Activated effector memory CD4-positive, alpha-beta T cell treated with Interleukin-2 at 50 U/mL for 16 hours (primary cell): ENCODE data around the gene PIK3IP1.

Experiments
- DNase-seq: peaks from one replicate; pipeline ENCODE4 v3.0.0-alpha.2; 2020

PIK3IP1 gene

DNA sequence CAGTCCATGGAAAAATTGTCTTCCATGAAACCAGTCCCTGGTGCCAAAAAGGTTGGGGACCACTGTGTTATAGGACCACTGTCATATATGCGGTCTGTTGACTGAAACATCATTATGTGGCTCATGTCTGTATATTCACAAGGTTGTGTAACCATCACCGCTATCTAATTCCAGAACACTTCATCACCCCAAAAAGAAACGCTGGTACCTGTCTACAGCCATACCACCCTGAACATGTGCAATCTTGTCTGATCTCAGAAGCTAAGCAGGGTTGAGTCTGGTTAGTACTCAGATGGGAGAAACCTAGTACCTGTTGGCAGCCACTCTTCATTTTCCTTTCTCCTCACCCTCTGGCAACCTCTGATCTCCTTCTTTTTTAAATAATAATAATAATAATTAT lies 12.9 kb upstream of the PIK3IP1 start:
- DNase-seq = no peak

DNA sequence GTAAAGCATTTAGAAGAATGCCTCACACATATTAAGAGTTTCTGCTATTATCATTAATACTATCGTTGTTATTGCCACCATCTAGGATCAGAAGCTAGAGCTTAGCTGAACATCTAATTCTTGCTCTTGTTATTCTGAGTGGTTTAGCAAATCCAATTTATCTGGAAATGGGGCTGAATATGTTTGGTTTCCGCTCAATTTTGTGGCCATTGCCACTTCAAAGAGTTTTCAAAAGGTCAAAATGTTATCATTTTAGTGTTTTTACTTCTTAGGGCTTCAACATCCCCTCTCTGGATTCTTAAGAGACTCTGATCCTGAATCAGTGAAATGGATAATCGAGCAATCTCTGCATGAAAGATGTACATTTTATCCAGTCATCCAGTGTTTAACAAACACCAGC lies 10.2 kb upstream of the PIK3IP1 start:
- no peak for DNase-seq

DNA sequence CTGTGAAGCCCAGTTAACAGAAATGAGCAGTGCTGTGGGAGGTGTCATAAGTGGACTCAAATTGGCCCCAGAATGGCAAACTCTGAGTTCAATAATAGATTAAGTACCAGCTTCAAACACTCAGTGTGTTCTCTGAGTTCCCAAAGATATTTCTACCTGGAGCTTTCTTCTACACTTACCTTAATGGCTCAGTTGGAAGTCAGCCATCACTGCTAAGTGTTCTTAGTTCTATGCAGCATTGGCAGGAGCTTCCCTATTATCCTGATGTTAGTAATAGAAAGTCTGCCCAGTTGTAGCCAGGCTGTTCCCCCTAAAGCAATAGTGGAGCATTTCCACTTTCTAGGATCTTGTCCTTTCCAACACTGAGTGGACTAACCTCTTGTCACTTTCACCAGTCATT lies 9.7 kb upstream of the PIK3IP1 start:
- DNase-seq = no peak

DNA sequence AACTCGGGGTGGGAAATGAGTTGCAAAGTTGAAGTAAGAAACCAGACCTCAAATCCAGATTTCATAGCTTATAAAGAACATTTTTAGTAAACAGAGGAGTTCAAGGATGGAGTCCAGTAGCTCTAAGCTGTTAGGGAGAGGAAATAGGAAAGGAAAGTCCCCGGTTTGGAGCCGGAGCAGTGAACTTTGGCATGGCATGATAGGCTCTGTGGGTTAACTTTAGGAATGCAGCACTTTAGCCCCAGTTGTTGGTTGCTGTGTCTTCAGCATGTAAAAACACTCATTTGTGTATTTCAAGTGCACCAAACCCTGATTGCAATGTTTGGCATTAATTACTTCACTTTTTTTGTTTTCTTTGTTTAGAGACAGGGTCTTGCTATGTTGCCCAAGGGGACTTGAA lies 8.6 kb upstream of the PIK3IP1 start:
- DNase-seq = no peak

DNA sequence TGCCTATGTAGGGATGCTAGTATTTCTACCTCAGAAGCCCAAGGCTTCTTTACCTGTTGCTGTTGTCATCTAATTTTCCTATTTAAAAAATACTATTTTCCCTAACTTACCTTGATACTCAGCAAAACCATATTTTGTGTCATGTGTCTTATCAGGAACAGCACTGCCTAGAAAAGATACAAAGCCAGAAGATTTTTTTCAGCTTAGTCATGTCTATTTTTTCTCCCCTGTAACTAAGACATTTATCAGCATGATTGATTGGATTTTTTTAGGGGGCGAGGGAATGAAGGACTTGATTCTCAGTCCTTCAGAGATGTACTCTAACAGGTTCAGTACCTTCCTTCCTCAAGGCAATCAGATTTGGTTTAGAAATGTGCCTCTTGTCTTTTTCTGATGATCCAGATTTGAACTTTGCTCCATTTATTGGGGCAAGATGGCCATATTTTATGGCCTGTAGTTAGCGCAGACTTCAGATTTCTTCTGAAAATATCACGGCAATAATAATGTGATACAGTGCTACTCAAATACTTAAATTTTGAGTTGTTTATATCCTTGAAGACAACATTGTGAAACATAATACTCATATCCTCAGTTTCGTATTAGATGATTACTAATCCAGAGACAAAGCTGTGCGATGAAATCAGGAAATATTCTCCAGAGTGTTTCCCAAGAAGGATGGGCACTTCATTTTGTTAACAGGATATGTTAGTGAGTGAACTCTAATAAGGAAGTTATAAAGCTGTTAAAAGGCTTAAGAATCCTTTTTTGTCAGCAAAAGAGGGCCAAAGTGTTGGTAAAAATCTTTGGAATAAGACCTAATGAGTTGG lies 3.8 kb upstream of the PIK3IP1 start:
- DNase-seq = no peak

DNA sequence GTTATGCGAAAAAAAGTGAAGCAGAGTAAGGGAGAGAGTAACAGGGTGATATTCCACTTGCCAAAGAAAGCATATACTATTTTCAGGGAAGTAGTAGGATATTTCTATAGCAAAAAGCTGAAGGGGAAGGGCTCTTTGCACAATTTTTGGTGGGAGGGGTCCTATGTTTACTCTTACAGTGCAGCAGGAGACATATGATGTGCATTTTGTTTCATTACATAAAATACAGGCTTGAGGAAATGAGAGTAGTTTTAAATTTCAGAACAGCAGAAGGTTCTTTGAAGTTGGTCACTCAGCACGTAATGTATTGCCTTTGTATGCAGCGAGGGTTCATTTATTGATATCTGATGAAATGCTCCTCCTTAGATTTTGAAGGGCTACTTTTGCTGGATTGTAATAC lies 3.1 kb upstream of the PIK3IP1 start:
- no peak for DNase-seq

DNA sequence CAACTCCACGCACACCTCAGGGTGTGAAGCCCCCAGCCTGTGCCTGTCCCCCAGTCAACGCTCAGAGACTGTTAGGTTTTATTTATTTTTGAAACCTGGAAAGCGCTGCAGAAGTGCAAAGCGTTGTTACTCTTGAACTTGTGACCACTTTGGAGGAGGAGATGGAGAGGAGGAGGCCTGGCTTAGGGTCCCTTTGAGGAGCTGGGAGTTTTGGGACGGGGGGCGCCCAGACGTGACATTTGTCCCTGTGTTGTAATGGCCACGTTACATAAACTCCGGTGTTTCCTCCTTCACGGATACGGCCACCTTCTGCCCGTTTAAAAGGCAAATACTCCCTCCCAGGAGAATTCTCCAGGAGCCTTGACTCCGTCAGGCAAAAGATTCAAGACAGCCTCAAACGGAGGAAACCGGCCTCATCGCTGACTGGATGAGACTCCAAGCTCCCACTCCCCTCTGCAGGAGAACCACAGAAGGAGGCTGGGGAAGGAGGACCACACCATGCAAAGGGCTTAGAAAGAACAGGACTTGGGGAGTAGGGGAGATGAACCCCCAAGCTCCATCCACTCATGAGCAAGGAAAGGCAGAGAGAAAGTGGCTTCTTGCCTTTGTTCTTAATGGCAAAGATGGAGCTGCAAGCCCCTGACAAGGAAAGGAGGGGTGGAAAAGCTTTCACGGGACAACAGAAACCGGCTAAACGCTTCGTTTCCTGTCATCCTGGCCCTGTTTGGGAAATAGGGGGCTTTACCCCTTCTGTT lies 630 bp downstream of the PIK3IP1 start:
- DNase-seq = no peak

DNA sequence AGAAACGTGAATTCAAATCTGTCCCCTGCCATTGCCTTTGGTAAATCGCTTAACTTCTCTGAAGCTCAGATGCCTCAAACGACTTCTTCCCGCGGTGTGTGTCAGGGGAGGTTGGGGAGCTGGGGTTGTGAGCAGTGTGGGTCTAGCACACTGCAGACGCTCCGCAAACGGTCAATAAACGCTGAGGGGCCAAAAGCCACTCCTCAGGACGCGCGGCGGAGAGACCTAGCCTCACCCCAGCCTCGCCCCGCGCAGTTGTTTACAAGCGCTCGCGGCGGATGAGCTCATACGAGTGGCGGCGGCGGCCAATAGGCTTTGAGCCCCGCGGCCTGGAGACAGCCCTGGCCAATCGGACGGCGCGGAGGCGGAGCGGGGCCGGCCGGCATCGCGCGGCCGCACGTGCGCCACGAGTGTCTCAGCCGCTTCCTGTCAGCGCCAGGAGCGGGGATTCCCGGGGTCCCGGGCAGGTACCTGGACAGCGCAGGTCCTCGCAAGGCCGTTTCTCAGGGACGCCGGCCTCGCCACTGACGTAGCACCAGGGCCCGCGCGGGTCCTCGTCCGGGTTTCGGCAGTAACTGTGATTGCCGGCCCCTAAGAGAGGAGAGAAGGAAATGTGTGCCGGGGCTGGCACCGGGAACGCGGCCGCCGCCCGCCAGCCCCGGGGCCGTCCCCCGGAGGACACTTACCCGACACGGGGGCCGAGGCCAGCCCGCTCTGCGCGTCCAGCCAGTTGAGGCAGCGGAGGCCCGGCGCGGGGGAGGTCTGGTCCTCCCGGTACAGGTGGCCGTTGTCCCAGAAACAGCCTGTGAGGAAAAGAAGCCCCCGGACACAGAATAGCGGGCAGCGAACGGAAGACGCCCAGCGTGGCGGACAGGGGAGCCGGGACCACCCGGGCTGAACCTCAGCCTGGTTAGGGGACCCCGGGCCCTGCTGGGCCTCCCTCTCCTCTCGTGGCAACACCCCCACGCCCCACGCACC lies 1.5 kb downstream of the PIK3IP1 start:
- DNase-seq = peak; percentile 91

DNA sequence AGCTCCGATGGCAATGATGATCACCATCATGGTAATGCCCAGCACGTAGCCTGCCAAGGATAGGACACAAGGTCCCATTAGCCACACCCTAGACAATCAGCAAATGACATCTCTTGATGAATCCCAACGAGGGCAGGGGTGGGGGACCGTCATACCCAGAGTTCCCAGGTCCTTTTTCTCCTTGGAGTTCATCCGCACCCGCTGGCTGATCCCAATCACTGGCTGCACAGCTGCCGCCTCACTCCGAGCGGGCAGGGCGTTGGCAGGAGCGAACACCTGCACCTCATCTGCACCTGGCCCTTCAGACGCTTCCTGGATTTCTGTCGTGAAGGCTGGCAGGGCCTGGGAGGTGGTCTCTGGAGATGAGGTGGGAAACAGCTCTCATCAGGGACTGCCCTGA lies 2.9 kb downstream of the PIK3IP1 start:
- no peak for DNase-seq

DNA sequence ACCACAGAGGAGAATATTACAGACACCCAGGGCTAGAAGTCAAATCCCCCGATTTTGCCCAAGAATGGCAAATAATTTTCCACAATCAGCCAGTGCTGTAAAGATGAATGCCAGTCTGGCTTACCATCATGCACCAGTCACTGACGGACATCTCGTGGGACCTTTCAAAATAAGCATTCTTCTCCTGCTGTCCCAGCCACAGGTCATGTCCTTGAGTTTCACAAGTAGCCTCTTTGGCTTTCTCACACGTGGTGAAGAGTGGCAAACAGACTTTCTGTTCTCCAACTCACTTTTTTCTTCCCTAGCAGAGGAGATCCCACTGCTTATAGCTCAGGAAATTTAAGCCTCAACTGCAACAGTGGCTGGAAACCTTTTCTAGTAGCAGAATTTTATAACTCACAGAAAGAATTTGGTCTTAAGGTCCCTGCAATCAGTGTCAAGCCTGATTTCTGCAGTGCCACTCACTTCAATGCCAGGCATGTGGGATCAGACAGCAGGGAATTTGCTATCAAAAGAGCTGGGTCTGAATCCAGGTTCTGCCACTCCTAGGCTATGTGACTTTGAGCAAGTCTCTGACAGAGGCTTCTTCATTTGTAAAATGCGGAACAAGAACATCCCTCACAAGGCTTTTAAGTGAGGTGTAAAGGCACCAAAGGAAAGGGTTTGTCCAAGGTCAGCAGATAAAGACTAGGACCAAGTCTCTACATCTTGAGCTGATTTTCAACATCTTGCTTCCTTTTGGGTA lies 3.6 kb downstream of the PIK3IP1 start:
- DNase-seq = no peak

DNA sequence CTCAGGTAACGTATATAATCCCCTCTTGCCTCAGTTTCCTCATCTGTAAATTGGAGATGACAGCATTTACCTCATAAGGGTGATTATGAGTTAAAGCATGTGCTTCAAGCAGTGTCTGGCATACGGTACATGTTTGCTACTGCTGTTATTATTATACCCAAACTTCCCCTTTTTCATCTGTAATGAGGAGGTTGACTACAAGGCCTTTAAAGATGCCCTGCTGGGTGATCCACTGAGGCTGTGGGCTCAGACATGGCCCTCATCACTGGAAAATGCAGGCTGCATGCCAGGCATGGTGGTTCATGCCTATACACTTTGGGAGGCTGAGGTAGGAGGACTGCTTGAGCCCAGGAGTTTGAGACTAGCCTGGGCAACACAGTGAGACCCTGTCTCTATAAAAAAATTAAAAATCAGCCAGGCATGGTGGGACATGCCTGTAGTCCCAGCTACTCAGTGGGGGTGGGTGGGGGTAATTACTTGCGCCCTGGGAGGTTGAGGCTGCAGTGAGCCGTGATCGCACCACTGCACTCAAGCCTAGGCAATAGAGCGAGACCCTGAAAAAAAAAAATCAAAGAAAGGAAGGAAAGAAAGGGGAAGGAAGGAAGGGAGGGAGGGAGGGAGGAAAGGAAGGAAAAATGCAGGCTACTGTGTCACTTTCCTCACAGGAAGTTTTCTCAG lies 4.3 kb downstream of the PIK3IP1 start:
- DNase-seq = no peak

DNA sequence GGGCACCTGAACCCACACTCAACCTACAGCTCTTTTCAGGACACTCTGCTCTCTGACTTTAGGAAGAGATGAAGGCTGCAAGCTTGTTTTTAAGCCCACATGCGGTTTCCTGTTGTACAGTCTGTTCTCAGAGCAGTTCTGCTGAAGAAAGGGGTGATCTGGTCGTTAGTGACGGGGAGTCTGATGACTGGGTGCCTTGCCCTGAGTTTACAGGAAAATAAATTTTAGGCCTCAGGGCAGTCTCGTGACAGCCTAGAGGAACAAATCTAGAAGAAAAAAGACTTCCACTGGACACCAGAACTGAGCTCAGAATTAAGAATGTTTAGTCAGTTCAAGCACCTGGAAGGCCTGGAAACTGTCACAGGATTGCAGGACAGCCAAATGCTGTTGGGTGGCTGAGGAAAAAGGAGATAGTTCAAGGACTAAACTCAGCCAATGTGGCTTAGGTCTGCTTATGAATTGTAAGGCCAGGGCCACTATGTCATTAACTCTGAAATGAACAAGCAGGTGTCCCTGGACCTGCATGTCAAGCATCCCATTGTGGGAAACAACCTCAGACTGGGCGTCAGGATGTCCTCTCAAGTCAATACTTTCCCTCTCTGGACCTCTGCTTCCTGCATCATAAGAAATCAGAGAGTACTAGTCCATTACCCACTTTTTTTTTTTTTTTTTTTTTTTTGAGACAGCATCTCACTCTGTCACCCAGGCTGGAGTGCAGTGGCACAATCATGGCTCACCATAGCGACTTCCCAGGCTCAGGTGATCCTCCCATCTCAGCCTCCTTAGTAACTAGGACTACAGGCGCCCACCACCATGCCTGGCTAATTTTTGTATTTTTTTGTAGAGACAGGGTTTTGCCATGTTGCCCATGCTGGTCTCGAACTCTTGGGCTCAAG lies 5.7 kb downstream of the PIK3IP1 start:
- DNase-seq = peak; percentile 51

DNA sequence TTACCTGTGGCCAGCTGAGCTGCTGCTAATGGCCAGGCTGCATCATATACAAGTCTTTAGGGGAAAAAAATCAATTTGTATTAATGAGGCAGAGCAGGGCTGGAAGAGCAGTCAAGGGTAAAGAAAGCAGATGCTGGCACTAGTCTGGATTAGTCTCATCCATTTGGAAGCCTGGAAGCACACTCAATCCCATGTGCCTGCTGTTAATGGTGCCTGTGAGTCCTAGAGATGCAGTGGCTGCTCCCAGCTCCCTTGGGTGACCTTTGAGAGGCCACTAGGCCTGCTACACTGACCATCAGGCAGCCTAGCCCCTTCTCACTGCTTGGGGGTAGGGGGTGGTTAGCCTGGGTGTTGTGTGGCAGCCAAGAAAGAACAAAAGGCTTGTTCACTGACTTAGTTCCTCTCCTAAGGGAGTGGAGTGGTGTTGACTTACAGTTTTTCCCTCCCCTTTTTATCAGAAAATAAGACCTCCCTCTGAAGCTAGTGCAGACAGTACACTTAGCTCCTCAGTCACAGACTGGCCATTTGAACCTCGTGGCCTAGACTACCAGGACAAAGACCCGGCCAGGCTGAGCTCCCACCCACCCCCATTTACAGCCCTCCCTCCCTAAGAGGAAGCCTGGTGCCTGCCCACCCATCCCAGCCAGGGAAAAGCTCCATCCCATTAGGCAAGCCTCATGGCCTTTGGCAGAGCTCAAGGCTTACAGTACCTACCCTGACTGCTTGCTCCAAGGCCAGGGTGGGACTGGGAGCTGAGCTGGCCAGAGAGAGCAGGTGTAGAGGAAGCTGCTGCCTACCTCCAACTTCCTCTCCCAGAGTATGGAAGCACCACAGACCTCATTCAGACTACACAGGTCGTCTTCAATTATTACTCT lies 7.8 kb downstream of the PIK3IP1 start:
- DNase-seq = no peak

DNA sequence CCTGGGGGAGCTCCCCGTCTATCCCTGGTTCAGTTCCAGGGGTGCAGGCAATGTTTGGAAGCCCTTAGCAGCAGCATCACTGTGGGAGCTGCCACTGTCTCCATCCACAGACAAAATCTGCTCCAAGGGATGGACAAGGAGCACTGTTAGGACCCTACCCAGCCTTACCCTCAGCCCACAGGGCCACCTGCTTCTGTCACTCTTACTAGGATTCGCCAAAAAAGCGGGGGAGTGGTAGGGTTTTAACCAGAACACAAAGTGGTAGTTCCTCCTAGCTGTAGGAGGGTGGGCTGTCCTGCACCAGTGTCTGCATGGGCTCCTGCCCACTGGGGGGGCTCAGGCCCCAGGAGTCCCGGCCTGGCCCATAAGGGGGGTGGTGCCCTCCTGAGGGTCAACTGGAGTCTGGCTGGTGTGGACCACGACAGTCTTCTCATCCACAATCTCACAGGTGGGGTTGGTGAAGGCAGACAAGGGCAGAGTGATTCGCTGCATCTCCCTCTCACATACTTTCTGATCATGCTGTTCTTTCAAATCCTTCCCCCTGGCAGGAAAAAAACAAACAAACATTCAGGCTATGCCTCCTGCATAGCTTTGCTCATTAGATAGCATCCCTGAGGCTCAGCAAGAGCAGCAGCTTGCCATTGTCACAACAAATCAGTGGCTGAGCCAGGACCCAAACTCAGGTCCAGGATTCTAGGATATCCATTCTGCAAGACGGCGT lies 9.4 kb downstream of the PIK3IP1 start:
- DNase-seq = no peak

DNA sequence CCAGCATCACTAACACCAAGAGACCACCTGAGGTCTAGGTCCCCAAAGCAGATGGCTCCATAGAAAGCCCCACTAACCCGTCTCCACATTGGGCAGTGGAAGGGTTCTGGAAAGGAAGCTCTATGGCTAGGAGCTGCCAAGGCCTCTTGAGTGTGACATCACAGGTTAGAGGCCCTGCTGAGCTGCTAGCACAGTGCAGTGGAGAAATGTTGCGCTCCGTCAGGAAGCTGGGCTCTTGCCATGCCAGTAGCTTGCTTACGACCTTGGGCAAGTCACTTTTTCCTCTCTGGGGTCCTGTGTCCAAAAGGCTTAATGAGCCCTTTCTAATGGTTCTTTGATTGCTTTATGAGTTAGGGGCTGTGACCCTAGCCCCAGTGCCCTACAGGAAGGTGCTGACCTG lies 10.6 kb downstream of the PIK3IP1 start:
- no peak for DNase-seq

DNA sequence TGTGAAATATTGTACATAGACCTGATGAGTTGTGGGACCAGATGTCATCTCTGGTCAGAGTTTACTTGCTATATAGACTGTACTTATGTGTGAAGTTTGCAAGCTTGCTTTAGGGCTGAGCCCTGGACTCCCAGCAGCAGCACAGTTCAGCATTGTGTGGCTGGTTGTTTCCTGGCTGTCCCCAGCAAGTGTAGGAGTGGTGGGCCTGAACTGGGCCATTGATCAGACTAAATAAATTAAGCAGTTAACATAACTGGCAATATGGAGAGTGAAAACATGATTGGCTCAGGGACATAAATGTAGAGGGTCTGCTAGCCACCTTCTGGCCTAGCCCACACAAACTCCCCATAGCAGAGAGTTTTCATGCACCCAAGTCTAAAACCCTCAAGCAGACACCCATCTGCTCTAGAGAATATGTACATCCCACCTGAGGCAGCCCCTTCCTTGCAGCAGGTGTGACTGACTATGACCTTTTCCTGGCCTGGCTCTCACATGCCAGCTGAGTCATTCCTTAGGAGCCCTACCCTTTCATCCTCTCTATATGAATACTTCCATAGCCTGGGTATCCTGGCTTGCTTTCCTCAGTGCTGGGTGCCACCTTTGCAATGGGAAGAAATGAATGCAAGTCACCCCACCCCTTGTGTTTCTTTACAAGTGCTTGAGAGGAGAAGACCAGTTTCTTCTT lies 12.3 kb downstream of the PIK3IP1 start:
- no peak for DNase-seq

DNA sequence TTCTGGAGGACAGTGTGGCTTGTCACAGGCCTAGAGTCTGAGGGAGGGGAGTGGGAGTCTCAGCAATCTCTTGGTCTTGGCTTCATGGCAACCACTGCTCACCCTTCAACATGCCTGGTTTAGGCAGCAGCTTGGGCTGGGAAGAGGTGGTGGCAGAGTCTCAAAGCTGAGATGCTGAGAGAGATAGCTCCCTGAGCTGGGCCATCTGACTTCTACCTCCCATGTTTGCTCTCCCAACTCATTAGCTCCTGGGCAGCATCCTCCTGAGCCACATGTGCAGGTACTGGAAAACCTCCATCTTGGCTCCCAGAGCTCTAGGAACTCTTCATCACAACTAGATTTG lies 13.0 kb downstream of the PIK3IP1 start:
- DNase-seq = no peak

DNA sequence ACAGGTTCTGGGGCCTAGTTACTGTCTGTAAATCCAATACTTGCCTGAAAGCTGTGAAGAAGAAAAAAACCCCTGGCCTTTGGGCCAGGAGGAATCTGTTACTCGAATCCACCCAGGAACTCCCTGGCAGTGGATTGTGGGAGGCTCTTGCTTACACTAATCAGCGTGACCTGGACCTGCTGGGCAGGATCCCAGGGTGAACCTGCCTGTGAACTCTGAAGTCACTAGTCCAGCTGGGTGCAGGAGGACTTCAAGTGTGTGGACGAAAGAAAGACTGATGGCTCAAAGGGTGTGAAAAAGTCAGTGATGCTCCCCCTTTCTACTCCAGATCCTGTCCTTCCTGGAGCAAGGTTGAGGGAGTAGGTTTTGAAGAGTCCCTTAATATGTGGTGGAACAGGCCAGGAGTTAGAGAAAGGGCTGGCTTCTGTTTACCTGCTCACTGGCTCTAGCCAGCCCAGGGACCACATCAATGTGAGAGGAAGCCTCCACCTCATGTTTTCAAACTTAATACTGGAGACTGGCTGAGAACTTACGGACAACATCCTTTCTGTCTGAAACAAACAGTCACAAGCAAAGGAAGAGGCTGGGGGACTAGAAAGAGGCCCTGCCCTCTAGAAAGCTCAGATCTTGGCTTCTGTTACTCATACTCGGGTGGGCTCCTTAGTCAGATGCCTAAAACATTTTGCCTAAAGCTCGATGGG lies 13.5 kb downstream of the PIK3IP1 start:
- peak; percentile 41 for DNase-seq
